Neutrophil (primary cell): ENCODE measurements around the gene ABHD2.
A peak's percentile ranks its signal among the peaks of the same experiment; 100 is the strongest.

ENCODE experiments used
- H3K27ac ChIP-seq: fragments of 200-600 bp; sonication (generic); 2 replicates; pipeline ENCODE4 v1.5.1; 2016; ENCODE audit warnings: mild to moderate bottlenecking, moderate library complexity
- H3K27me3 ChIP-seq: fragments of 200-600 bp; sonication (generic); 2 replicates; pipeline ENCODE4 v1.6.0; 2016; ENCODE audit warnings: mild to moderate bottlenecking
- H3K36me3 ChIP-seq: fragments of 200-600 bp; sonication (generic); 2 replicates; pipeline ENCODE4 v1.5.1; 2017
- H3K4me1 ChIP-seq, 2 experiments: fragments of 200-600 bp in 1 of 2; sonication (generic) in 1 of 2; 1 replicate in 1 of 2; 2 replicates in 1 of 2; pipeline versions ENCODE4 v1.5.1 to v1.6.1; 2013 to 2016; ENCODE audit warnings: low read depth in 1 of 2, low read length in 1 of 2, mild to moderate bottlenecking in 1 of 2, moderate library complexity in 1 of 2; ENCODE audit not compliant: control insufficient read depth in 1 of 2, insufficient read depth in 1 of 2
- H3K4me3 ChIP-seq, 2 experiments: fragments of 200-600 bp in 1 of 2; sonication (generic) in 1 of 2; 1 replicate in 1 of 2; 2 replicates in 1 of 2; pipeline ENCODE4 v1.5.1; 2013 to 2016; ENCODE audit warnings: low read depth in 1 of 2, low read length in 1 of 2, mild to moderate bottlenecking in 1 of 2, moderate library complexity in 1 of 2
- H3K9me3 ChIP-seq: fragments of 200-600 bp; sonication (generic); 2 replicates; pipeline ENCODE4 v1.5.1; 2016
- CTCF ChIP-seq: fragments of 200-600 bp; sonication (generic); IDR thresholded peaks from 2 replicates; pipeline ENCODE4 v1.5.1; 2016; ENCODE audit warnings: antibody characterized with exemption

ABHD2 gene

GRCh38 chr15:89097313-89097712 lies 9.1 kb downstream of the ABHD2 start:
- Histone ChIP-seq H3K27me3 (no peaks in the 10 kb centered on the region), H3K4me1 (peaks cover 43 to 67% of the 10 kb centered on the region in 2 experiments), H3K36me3 (peaks cover 22% of the 10 kb centered on the region), H3K27ac (peak overlapping the region; percentile 99), H3K4me3 (no peak overlapping the region), H3K9me3 (no peaks in the 10 kb centered on the region)
- TF ChIP-seq CTCF = no peak

GRCh38 chr15:89098281-89098680 lies 10.0 kb downstream of the ABHD2 start:
- Histone ChIP-seq H3K9me3 (no peaks in the 10 kb centered on the region), H3K27ac (peak overlapping the region; percentile 43), H3K4me3 (no peak overlapping the region), H3K4me1 (peaks cover 40 to 64% of the 10 kb centered on the region in 2 experiments), H3K27me3 (no peaks in the 10 kb centered on the region), H3K36me3 (peaks cover 22% of the 10 kb centered on the region)
- TF ChIP-seq CTCF = no peak

- no peak overlapping the region for H3K4me3 ChIP-seq
- peaks cover 23 to 56% of the 10 kb centered on the region in 2 experiments for H3K4me1 ChIP-seq
- peaks cover 35% of the 10 kb centered on the region for H3K36me3 ChIP-seq
- no peak for TF ChIP-seq CTCF
- H3K9me3 ChIP-seq = no peaks in the 10 kb centered on the region
- H3K27ac ChIP-seq = peak overlapping the region; percentile 61
- H3K27me3 ChIP-seq = no peaks in the 10 kb centered on the region
These were observed 11.7 kb downstream of the ABHD2 start for GRCh38 chr15:89099968-89100367.

- H3K9me3 ChIP-seq = no peaks in the 10 kb centered on the region
- no peaks in the 10 kb centered on the region for H3K27me3 ChIP-seq
- TF ChIP-seq CTCF = no peak
- no peak overlapping the region for H3K4me3 ChIP-seq
- peak overlapping the region; percentile 61 for H3K27ac ChIP-seq
- H3K36me3 ChIP-seq = peaks cover 48% of the 10 kb centered on the region
- peaks cover 12 to 41% of the 10 kb centered on the region in 2 experiments for H3K4me1 ChIP-seq
These were observed 13.3 kb downstream of the ABHD2 start for GRCh38 chr15:89101302-89102193.

GRCh38 chr15:89103481-89104171 lies 15.4 kb downstream of the ABHD2 start:
- Histone ChIP-seq H3K27me3 (no peaks in the 10 kb centered on the region), H3K27ac (peak overlapping the region; percentile 61), H3K36me3 (peaks cover 53% of the 10 kb centered on the region), H3K9me3 (no peaks in the 10 kb centered on the region), H3K4me1 (peaks cover 22 to 47% of the 10 kb centered on the region in 2 experiments), H3K4me3 (no peak overlapping the region)
- no peak for TF ChIP-seq CTCF
